K562 (cell line): ENCODE results near the gene TMEM237. TPM values are rescaled to one million over a fixed set of nuclear protein-coding genes. Genes with fewer than 3 reads are reported as not detected.

ENCODE experiments used
- ATAC-seq: fragments of 200-7000 bp; cut with Tn5 transposase; 3 replicates; pipeline ENCODE4 v1.9.1; 2020; ENCODE audit warnings: moderate library complexity
- BruUV-seq: library from RNA; stranded (reverse); fragments of 400-500 nt; replicated peaks from 2 replicates; lab custom pipeline; 2021; lab: Mats Ljungman, UMichigan
- CTCF ChIA-PET: fragments of 300-600 bp; formaldehyde crosslinking; extraction: SDS; loops from one replicate; lab custom pipeline; 2021; ENCODE audit warnings: low intra/inter-chr PET ratio; lab: Yijun Ruan, JAX
- POLR2A ChIA-PET: fragments of 300-600, 350-650 bp; sonication (Branson Sonifier 250); formaldehyde crosslinking; extraction: SDS; loops from one replicate; lab custom pipeline; 2021; ENCODE audit warnings: antibody characterized with exemption, inconsistent platforms; lab: Yijun Ruan, JAX
- DNase-seq, 4 experiments: peaks; one replicate each; pipeline versions ENCODE4 v3.0.0 to v3.0.0-alpha.2; 2011 to 2018; ENCODE audit warnings: low spot score in 3 of 4, mixed read lengths in 3 of 4; ENCODE audit errors: extremely low read depth in 1 of 4
- FAIRE-seq: peaks from 2 replicates; lab custom pipeline; 2011; peaks lifted over from hg19 to GRCh38; lab: Jason Lieb, UNC
- H2AFZ ChIP-seq: 2 replicates; pipeline ENCODE4 v1.6.0; 2011; ENCODE audit warnings: low read depth, low read length, control low read depth, inconsistent platforms
- H3K27ac ChIP-seq: fragments of 200-600 bp; 3 replicates; pipeline ENCODE4 v1.8.0; 2011; ENCODE audit warnings: low read depth, mild to moderate bottlenecking, control low read depth, inconsistent platforms, low read length, moderate library complexity, mixed read lengths; ENCODE audit errors: extremely low read depth
- H3K27me3 ChIP-seq, 2 experiments: fragments of 300-600 bp in 1 of 2; 2 replicates in 1 of 2; 3 replicates in 1 of 2; pipeline versions ENCODE4 v1.6.0 to v1.8.0; 2011; ENCODE audit warnings: inconsistent platforms in 2 of 2, low read length in 2 of 2, mild to moderate bottlenecking in 1 of 2, mixed read lengths in 1 of 2, moderate library complexity in 1 of 2; ENCODE audit not compliant: control insufficient read depth in 2 of 2, insufficient read depth in 2 of 2
- H3K36me3 ChIP-seq: fragments of 300-600 bp; 3 replicates; pipeline ENCODE4 v1.8.0; 2011; ENCODE audit warnings: mild to moderate bottlenecking, low read length, inconsistent platforms; ENCODE audit not compliant: control insufficient read depth, insufficient read depth
- H3K4me1 ChIP-seq, 2 experiments: fragments of 200-600 bp in 1 of 2; replicated peaks in 1 of 2; 2 replicates in 1 of 2; 3 replicates in 1 of 2; pipeline versions ENCODE4 v1.5.1 to v1.8.0; 2011; ENCODE audit warnings: inconsistent platforms in 2 of 2, low read length in 2 of 2, mild to moderate bottlenecking in 1 of 2, mixed read lengths in 1 of 2, moderate library complexity in 1 of 2; ENCODE audit not compliant: control insufficient read depth in 2 of 2, insufficient read depth in 2 of 2
- H3K4me2 ChIP-seq: 2 replicates; pipeline ENCODE4 v1.6.1; 2011; ENCODE audit warnings: low read length, control low read depth, inconsistent platforms, mixed read lengths; ENCODE audit not compliant: insufficient read depth
- H3K4me3 ChIP-seq: fragments of 200-600 bp; sonication (generic), shearing (Covaris generic); 2 replicates; pipeline ENCODE4 v1.5.1; 2016; ENCODE audit warnings: control low read depth, inconsistent platforms
- H3K79me2 ChIP-seq: fragments of 200-600 bp; 3 replicates; pipeline ENCODE4 v1.8.0; 2011; ENCODE audit warnings: low read length, inconsistent platforms; ENCODE audit not compliant: control insufficient read depth, insufficient read depth
- H3K9ac ChIP-seq, 2 experiments: 2 replicates each; pipeline versions ENCODE4 v1.6.0 to v1.6.1; 2011; ENCODE audit warnings: low read depth in 2 of 2, low read length in 2 of 2, control low read depth in 1 of 2, inconsistent platforms in 1 of 2, mild to moderate bottlenecking in 1 of 2, mixed read lengths in 1 of 2; ENCODE audit not compliant: insufficient read depth in 1 of 2
- H3K9me1 ChIP-seq: one replicate; pipeline ENCODE4 v1.6.0; 2011; ENCODE audit warnings: inconsistent platforms, mild to moderate bottlenecking, low read length, moderate library complexity; ENCODE audit not compliant: control insufficient read depth, insufficient read depth
- H3K9me3 ChIP-seq: replicated peaks from 2 replicates; pipeline ENCODE4 v1.5.1; 2011; ENCODE audit warnings: low read depth, low read length, inconsistent platforms; ENCODE audit not compliant: control insufficient read depth, insufficient read depth
- H4K20me1 ChIP-seq: replicated peaks from 2 replicates; pipeline ENCODE4 v1.6.1; 2011; ENCODE audit warnings: low read length, inconsistent platforms, mixed read lengths; ENCODE audit not compliant: control insufficient read depth, insufficient read depth
- ARNT ChIP-seq, 2 experiments: fragments of 450-650 bp; IDR thresholded peaks; 2 replicates each; pipeline ENCODE4 v1.6.1; 2016; ENCODE audit warnings: mild to moderate bottlenecking in 1 of 2
- POLR2A ChIP-seq: fragments of 450-650 bp; conservative IDR thresholded peaks from 2 replicates; pipeline ENCODE4 v1.6.1; 2016
- RAD21 ChIP-seq, 2 experiments: fragments of 250-450 bp in 1 of 2; fragments of 450-650 bp in 1 of 2; sonication (Bioruptor Pico) in 1 of 2; formaldehyde crosslinking in 1 of 2; IDR thresholded peaks in 1 of 2; conservative IDR thresholded peaks in 1 of 2; 2 replicates each; pipeline versions ENCODE4 v1.4.0 to v1.8.0; 2020 to 2022; ENCODE audit warnings: mild to moderate bottlenecking in 2 of 2, moderate library complexity in 1 of 2
- SPI1 ChIP-seq: IDR thresholded peaks from 2 replicates; pipeline ENCODE4 v1.6.1; 2011; ENCODE audit warnings: low read depth, low read length, control low read depth, borderline replicate concordance
- TAF7 ChIP-seq: fragments of 450-650 bp; IDR thresholded peaks from 2 replicates; pipeline ENCODE4 v1.6.1; 2016; ENCODE audit warnings: missing genetic modification characterization, missing compliant biosample characterization
- TFAP4 ChIP-seq: sonication (generic); formaldehyde crosslinking; IDR thresholded peaks from 2 replicates; pipeline ENCODE4 v1.8.0; 2022; ENCODE audit warnings: missing genetic modification reagents, mild to moderate bottlenecking, moderate library complexity, borderline replicate concordance
- ZFP36 ChIP-seq: fragments of 150-350 bp; IDR thresholded peaks from 2 replicates; pipeline ENCODE4 v1.6.1; 2018; ENCODE audit warnings: low read length, low read depth; ENCODE audit not compliant: partially characterized antibody
- ZNF263 ChIP-seq: sonication (generic); formaldehyde crosslinking; IDR thresholded peaks from 2 replicates; pipeline ENCODE4 v1.8.0; 2022; ENCODE audit warnings: mild to moderate bottlenecking, missing genetic modification reagents, borderline replicate concordance
- ZNF511 ChIP-seq: sonication (generic); formaldehyde crosslinking; IDR thresholded peaks from 2 replicates; pipeline ENCODE4 v1.8.0; 2022; ENCODE audit warnings: mild to moderate bottlenecking, missing genetic modification reagents
- WGBS: fragments of 100-300 bp; shearing (Covaris generic); methylation state at CpG from one replicate; pipeline ENCODE4 v1.1.6; 2016; ENCODE audit warnings: low coverage, mixed read lengths; ENCODE audit not compliant: insufficient coverage; ENCODE audit errors: missing lambda C conversion rate; 5-methylcytosine and 5-hydroxymethylcytosine counted together
- in situ Hi-C: fragments of 300-500 bp; cut with MboI; formaldehyde crosslinking; loops from 4 replicates; pipeline ENCODE4 v1.15.0; 2018; ENCODE audit warnings: inconsistent platforms, mixed read lengths
- intact Hi-C: fragments of 100-400 bp; cut with micrococcal nuclease; formaldehyde crosslinking; loops from 2 replicates; pipeline ENCODE4 v1.14.2; 2022
- polyA plus RNA-seq, 8 experiments: library from polyadenylated mRNA; depleted of rRNA in 4 of 8; stranded (reverse) in 5 of 8; unstranded in 3 of 8; fragments of >200 nt; fragmentation: Nextera tagmentation in 2 of 8; fragmentation: Illumina TruSeq in 1 of 8; extraction: Ambion mirVana in 2 of 8; extraction: Trizol in 1 of 8; gene quantifications; 2 replicates each; pipeline versions ENCODE4 v1.2.1 to v1.2.3, GENCODE V29; 2011 to 2014; ENCODE audit warnings: inconsistent platforms in 1 of 8, missing spikeins in 1 of 8
- total RNA-seq, 7 experiments: library from RNA; depleted of rRNA in 6 of 7; stranded (reverse); fragments of >200 nt in 6 of 7; fragmentation: Illumina TruSeq in 2 of 7; extraction: Trizol in 2 of 7; gene quantifications; 2 replicates each; pipeline versions ENCODE4 v1.2.1 to v1.2.3, GENCODE V29; 2011 to 2021; ENCODE audit warnings: low replicate concordance in 1 of 7
- TF ChIP-seq, protein P1 (sequence below): sonication (generic); formaldehyde crosslinking; IDR thresholded peaks from 2 replicates; pipeline ENCODE4 v1.9.0; 2022; ENCODE audit warnings: mild to moderate bottlenecking, missing genetic modification reagents
- TF ChIP-seq, protein P2 (sequence below): fragments of 450-650 bp; conservative IDR thresholded peaks from 2 replicates; pipeline ENCODE4 v1.6.1; 2016; ENCODE audit warnings: missing genetic modification characterization, low read depth, mild to moderate bottlenecking, missing compliant biosample characterization, moderate library complexity

The TMEM237 gene
- total and polyA plus RNA-seq, 9 of the 15 experiments (the other 6 are each of a cell fraction or from before 2014, with no cell fraction given), result 6.2 to 25.6 (median 17.9) TPM

GRCh38 chr2:201660293-201660895 is 17.1 kb upstream of the TMEM237 start:
- Histone ChIP-seq H3K36me3 (no peaks in the 10 kb centered on the region), H3K9me3 (no peaks in the 10 kb centered on the region), H3K79me2 (no peaks in the 10 kb centered on the region), H3K27me3 (peaks cover 0 to 4% of the 10 kb centered on the region in 2 experiments; a peak in 3 of 5 replicates)
- CTCF ChIA-PET, result no interaction called here
- TF ChIP-seq RAD21 (CRISPR knock-in tag; conservative IDR thresholded peaks at IDR 0.05 in 1 of 2, IDR thresholded peaks at IDR 0.05 in 1 of 2) (no peak), SPI1 (peak; percentile 38; the same call in 1 of the 2 replicates)
- TF ChIP-seq, all 486 proteins: peak for 1
- Histone ChIP-seq H3K4me2 (no peak overlapping the region), H3K4me3 (no peak overlapping the region), H4K20me1 (no peaks in the 10 kb centered on the region), H2AFZ (0 out of 2 replicates have a peak overlapping the region, but pooled peaks have one; percentile 1), H3K27ac (no peak overlapping the region), H3K4me1 (no peaks in the 10 kb centered on the region; a peak in 2 of 5 replicates), H3K9me1 (no peaks in the 10 kb centered on the region), H3K9ac (no peak overlapping the region)
- 12% methylated on average over 5 of the region's 5 CpGs for WGBS
- FAIRE-seq (no peak), DNase-seq (no peak), ATAC-seq (peak; percentile 50; the same call in 2 of the 3 replicates)
- BruUV-seq, result no TSS peak
- intact Hi-C loops (no loop called here), in situ Hi-C loops (no loop called here)
- POLR2A ChIA-PET, result interaction anchor here (0.5 kb wide), 1 partner anchor 525 kb away, joined by 3 read pairs; no protein-coding TSS in a partner anchor

DNA sequence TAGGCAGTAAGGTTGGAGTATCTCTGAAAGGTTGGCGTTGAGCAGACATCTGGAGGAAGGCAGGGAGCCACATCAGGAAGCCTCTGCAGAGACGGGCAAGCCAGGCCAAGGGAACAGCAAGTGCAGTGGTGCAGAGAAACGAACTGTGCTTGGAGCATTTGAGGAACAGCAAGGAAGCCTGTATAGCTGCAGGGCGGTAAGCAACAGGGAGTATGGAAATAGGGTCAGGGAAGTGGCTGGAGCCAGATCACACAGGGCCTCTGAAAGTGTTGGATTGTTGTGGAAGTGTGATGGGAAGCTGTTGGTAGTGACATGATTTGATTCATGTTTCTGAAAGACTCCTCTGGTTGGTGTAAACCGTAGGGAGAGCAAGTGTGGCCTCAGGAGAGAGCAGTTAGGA is 13.4 kb upstream of the TMEM237 start:
- no peak overlapping the region for H3K4me2 ChIP-seq
- no peaks in the 10 kb centered on the region for H4K20me1 ChIP-seq
- ChIA-PET CTCF (no interaction called here), POLR2A (interaction anchor here (1.4 to 1.6 kb wide), 2 partner anchors 10 to 14 kb away, joined by 3 to 8 read pairs; partner anchors contain the start of gene TMEM237)
- no peaks in the 10 kb centered on the region for H3K36me3 ChIP-seq
- BruUV-seq, result no TSS peak
- no peak overlapping the region for H2AFZ ChIP-seq
- H3K9me1 ChIP-seq, result no peaks in the 10 kb centered on the region
- FAIRE-seq (no peak), ATAC-seq (no peak; the same call in 2 of the 3 replicates), DNase-seq (no peak)
- 12% methylated on average over 4 of the region's 5 CpGs for WGBS
- intact Hi-C loops (no loop called here), in situ Hi-C loops (no loop called here)
- H3K4me3 ChIP-seq, result no peak overlapping the region
- no peak overlapping the region for H3K9ac ChIP-seq
- no peaks in the 10 kb centered on the region for H3K9me3 ChIP-seq
- peaks cover 0 to 10% of the 10 kb centered on the region in 2 experiments; a peak in 3 of 5 replicates for H3K27me3 ChIP-seq
- no peak overlapping the region for H3K27ac ChIP-seq
- H3K4me1 ChIP-seq, result no peaks in the 10 kb centered on the region; a peak in 2 of 5 replicates
- H3K79me2 ChIP-seq, result no peaks in the 10 kb centered on the region
- no peak for TF ChIP-seq ZNF511 (CRISPR knock-in tag)
- no peak for TF ChIP-seq ZFP36
- TF ChIP-seq, protein P1, sequence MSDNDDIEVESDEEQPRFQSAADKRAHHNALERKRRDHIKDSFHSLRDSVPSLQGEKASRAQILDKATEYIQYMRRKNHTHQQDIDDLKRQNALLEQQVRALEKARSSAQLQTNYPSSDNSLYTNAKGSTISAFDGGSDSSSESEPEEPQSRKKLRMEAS (CRISPR knock-in tag), result no peak
- no peak for TF ChIP-seq ARNT (IDR thresholded peaks at IDR 0.05)
- no peak for TF ChIP-seq TFAP4 (CRISPR knock-in tag)
- TF ChIP-seq ZNF263 (CRISPR knock-in tag), result no peak
- TF ChIP-seq TAF7 (tag), result no peak
- TF ChIP-seq, protein P2, sequence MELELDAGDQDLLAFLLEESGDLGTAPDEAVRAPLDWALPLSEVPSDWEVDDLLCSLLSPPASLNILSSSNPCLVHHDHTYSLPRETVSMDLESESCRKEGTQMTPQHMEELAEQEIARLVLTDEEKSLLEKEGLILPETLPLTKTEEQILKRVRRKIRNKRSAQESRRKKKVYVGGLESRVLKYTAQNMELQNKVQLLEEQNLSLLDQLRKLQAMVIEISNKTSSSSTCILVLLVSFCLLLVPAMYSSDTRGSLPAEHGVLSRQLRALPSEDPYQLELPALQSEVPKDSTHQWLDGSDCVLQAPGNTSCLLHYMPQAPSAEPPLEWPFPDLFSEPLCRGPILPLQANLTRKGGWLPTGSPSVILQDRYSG, result no peak
- TF ChIP-seq POLR2A, result no peak
